H9 (cell line): ENCODE results near the gene CDC27. TPM values are rescaled to one million over a fixed set of nuclear protein-coding genes. Genes with fewer than 3 reads are reported as not detected.

Experiments
- DNase-seq: peaks from one replicate; pipeline ENCODE4 v3.0.0-alpha.2; 2017
- H2AFZ ChIP-seq: one replicate; pipeline ENCODE4 v1.6.1; 2013; ENCODE audit warnings: mild to moderate bottlenecking, low read length, control low read depth, moderate library complexity
- H2AK5ac ChIP-seq: 2 replicates; pipeline ENCODE4 v1.6.1; 2013; ENCODE audit warnings: low read length, control low read depth, mixed read lengths; ENCODE audit not compliant: insufficient read length
- H2BK120ac ChIP-seq: one replicate; pipeline ENCODE4 v1.6.1; 2013; ENCODE audit warnings: low read depth, mild to moderate bottlenecking, low read length, control low read depth, inconsistent platforms; ENCODE audit not compliant: poor library complexity, severe bottlenecking
- H2BK12ac ChIP-seq: 2 replicates; pipeline ENCODE4 v1.6.1; 2013; ENCODE audit warnings: low read length, control low read depth, mixed read lengths, low read depth; ENCODE audit not compliant: insufficient read length
- H2BK15ac ChIP-seq: 2 replicates; pipeline ENCODE4 v1.6.1; 2013; ENCODE audit warnings: low read depth, low read length, control low read depth
- H2BK20ac ChIP-seq: one replicate; pipeline ENCODE4 v1.6.1; 2013; ENCODE audit warnings: low read depth, mild to moderate bottlenecking, low read length, control low read depth, inconsistent platforms; ENCODE audit not compliant: poor library complexity, severe bottlenecking
- H2BK5ac ChIP-seq: 2 replicates; pipeline ENCODE4 v1.6.1; 2013; ENCODE audit warnings: low read length, control low read depth, mixed read lengths; ENCODE audit not compliant: insufficient read length
- H3K14ac ChIP-seq: 2 replicates; pipeline ENCODE4 v1.6.1; 2013; ENCODE audit warnings: low read length, control low read depth; ENCODE audit not compliant: insufficient read depth
- H3K18ac ChIP-seq: 2 replicates; pipeline ENCODE4 v1.6.1; 2013; ENCODE audit warnings: low read depth, mild to moderate bottlenecking, mixed read lengths, low read length, control low read depth; ENCODE audit not compliant: insufficient read length
- H3K23ac ChIP-seq: 2 replicates; pipeline ENCODE4 v1.6.1; 2013; ENCODE audit warnings: low read length, control low read depth, mixed read lengths, low read depth; ENCODE audit not compliant: insufficient read length
- H3K23me2 ChIP-seq: 2 replicates; pipeline ENCODE4 v1.6.1; 2013; ENCODE audit warnings: low read depth, mild to moderate bottlenecking, mixed read lengths, low read length, control low read depth; ENCODE audit not compliant: insufficient read length, poor library complexity, severe bottlenecking
- H3K27ac ChIP-seq: 2 replicates; pipeline ENCODE4 v1.5.1; 2013; ENCODE audit warnings: low read length, control low read depth, mixed read lengths, low read depth; ENCODE audit not compliant: insufficient read length
- H3K27me3 ChIP-seq: 2 replicates; pipeline ENCODE4 v1.6.1; 2013; ENCODE audit warnings: low read length, control low read depth, inconsistent platforms; ENCODE audit not compliant: insufficient read depth
- H3K4ac ChIP-seq: 2 replicates; pipeline ENCODE4 v1.6.1; 2013; ENCODE audit warnings: low read depth, mild to moderate bottlenecking, control low read depth, inconsistent platforms, low read length, moderate library complexity
- H3K4me1 ChIP-seq: 2 replicates; pipeline ENCODE4 v1.6.1; 2013; ENCODE audit warnings: low read length, control low read depth, inconsistent platforms; ENCODE audit not compliant: insufficient read depth
- H3K4me2 ChIP-seq: 2 replicates; pipeline ENCODE4 v1.6.1; 2013; ENCODE audit warnings: low read length, control low read depth, mixed read lengths; ENCODE audit not compliant: insufficient read length, insufficient read depth
- H3K56ac ChIP-seq: 2 replicates; pipeline ENCODE4 v1.6.1; 2013; ENCODE audit warnings: low read depth, mild to moderate bottlenecking, mixed read lengths, low read length, control low read depth; ENCODE audit not compliant: insufficient read length
- H3K79me1 ChIP-seq: 2 replicates; pipeline ENCODE4 v1.6.1; 2013; ENCODE audit warnings: low read depth, mild to moderate bottlenecking, moderate library complexity, low read length, control low read depth, inconsistent platforms; ENCODE audit not compliant: insufficient read depth, poor library complexity, severe bottlenecking
- H3K79me2 ChIP-seq: 2 replicates; pipeline ENCODE4 v1.6.1; 2013; ENCODE audit warnings: low read length, control low read depth, inconsistent platforms; ENCODE audit not compliant: insufficient read depth
- H3K9ac ChIP-seq: 2 replicates; pipeline ENCODE4 v1.6.1; 2013; ENCODE audit warnings: low read length, control low read depth, mixed read lengths; ENCODE audit not compliant: insufficient read length; ENCODE audit errors: extremely low read depth
- H3K9me3 ChIP-seq: one replicate; pipeline ENCODE4 v1.6.1; 2013; ENCODE audit warnings: low read depth, low read length, inconsistent platforms; ENCODE audit not compliant: control insufficient read depth
- H3T11ph ChIP-seq: one replicate; pipeline ENCODE4 v1.6.1; 2013; ENCODE audit warnings: mild to moderate bottlenecking, low read length, control low read depth, inconsistent platforms
- H4K20me1 ChIP-seq: one replicate; pipeline ENCODE4 v1.6.1; 2013; ENCODE audit not compliant: control insufficient read depth, insufficient read length, insufficient read depth
- H4K5ac ChIP-seq: 2 replicates; pipeline ENCODE4 v1.6.1; 2013; ENCODE audit warnings: low read depth, mild to moderate bottlenecking, mixed read lengths, low read length, control low read depth; ENCODE audit not compliant: insufficient read length
- H4K8ac ChIP-seq: replicated peaks from 2 replicates; pipeline ENCODE4 v1.6.1; 2013; ENCODE audit warnings: low read length, control low read depth, mixed read lengths, low read depth; ENCODE audit not compliant: insufficient read length
- H4K91ac ChIP-seq: 2 replicates; pipeline ENCODE4 v1.6.1; 2013; ENCODE audit warnings: low read depth, mild to moderate bottlenecking, moderate library complexity, mixed read lengths, low read length, control low read depth; ENCODE audit not compliant: insufficient read length
- H3K27ac Mint-ChIP-seq, 3 experiments: 2 replicates in 2 of 3; 3 replicates in 1 of 3; pipeline ENCODE4 v1.8.0; 2020 to 2021; ENCODE audit warnings: mixed read lengths in 3 of 3, mild to moderate bottlenecking in 1 of 3, moderate library complexity in 1 of 3
- H3K27me3 Mint-ChIP-seq: 2 replicates; pipeline ENCODE4 v1.8.0; 2021; ENCODE audit warnings: low read depth, mild to moderate bottlenecking, moderate library complexity, mixed read lengths
- H3K36me3 Mint-ChIP-seq, 3 experiments: 2 replicates in 2 of 3; 3 replicates in 1 of 3; pipeline ENCODE4 v1.8.0; 2020 to 2021; ENCODE audit warnings: low read depth in 3 of 3, mixed read lengths in 3 of 3; ENCODE audit not compliant: insufficient read depth in 1 of 3
- H3K4me1 Mint-ChIP-seq, 2 experiments: 2 replicates each; pipeline ENCODE4 v1.8.0; 2020; ENCODE audit warnings: mixed read lengths in 2 of 2
- H3K4me3 Mint-ChIP-seq, 2 experiments: 2 replicates in 1 of 2; 3 replicates in 1 of 2; pipeline ENCODE4 v1.8.0; 2020 to 2021; ENCODE audit warnings: mild to moderate bottlenecking in 2 of 2, mixed read lengths in 2 of 2, moderate library complexity in 1 of 2
- H3K9me3 Mint-ChIP-seq, 2 experiments: 2 replicates in 1 of 2; 3 replicates in 1 of 2; pipeline ENCODE4 v1.8.0; 2020; ENCODE audit warnings: mild to moderate bottlenecking in 2 of 2, mixed read lengths in 2 of 2, moderate library complexity in 1 of 2
- CTCF ChIP-seq: fragments of 200-600 bp; sonication (generic); conservative IDR thresholded peaks from 3 replicates; pipeline ENCODE4 v1.8.0; 2021; ENCODE audit warnings: antibody characterized with exemption, mild to moderate bottlenecking
- WGBS: extraction: QIAGEN DNeasy Blood & Tissue Kit; methylation state at CpG from one replicate; pipeline ENCODE4 v1.1.7; 2013; ENCODE audit warnings: missing lambda C conversion rate, low lambda C conversion rate, mixed read lengths; ENCODE audit not compliant: insufficient read length; ENCODE audit errors: extremely low coverage; 5-methylcytosine and 5-hydroxymethylcytosine counted together
- total RNA-seq: library from RNA; stranded (reverse); gene quantifications from 2 replicates; pipeline ENCODE4 v1.2.1, GENCODE V29; 2021

Gene CDC27
- total RNA-seq, 1 experiment from 2014 or later, result 82.5 TPM

DNA sequence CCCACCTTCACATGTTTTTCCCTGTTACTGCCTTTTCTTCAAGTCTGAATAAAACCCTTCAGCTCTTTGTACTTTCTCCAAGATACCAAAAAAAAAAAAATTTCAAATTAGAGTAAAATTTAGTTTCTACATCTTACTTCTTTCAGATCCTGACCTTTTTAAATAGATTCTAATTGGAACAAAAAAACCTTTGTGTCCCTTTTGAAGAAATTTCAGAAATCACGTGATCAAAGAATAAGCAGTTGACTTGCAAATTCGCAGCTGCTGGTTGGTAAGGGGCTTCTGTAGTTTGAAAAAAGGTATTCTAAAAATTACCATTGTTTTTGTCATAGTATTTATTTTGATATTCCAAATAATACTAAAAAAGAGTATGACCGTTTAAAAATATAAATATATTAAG lies 71.7 kb downstream of the CDC27 start:
- Histone ChIP-seq H3K56ac (no peak overlapping the region), H3K27me3 (no peaks in the 10 kb centered on the region; the same call in 1 of the 2 replicates), H2BK15ac (no peak overlapping the region), H3K23me2 (no peaks in the 10 kb centered on the region), H3K4me1 (no peaks in the 10 kb centered on the region), H4K20me1 (peaks cover 3% of the 10 kb centered on the region), H3K4me2 (no peak overlapping the region), H3K79me2 (no peaks in the 10 kb centered on the region), H2AK5ac (no peak overlapping the region), H3K18ac (no peak overlapping the region), H3K23ac (no peak overlapping the region), H2BK20ac (no peak overlapping the region), H4K8ac (no peak overlapping the region), H2BK12ac (no peak overlapping the region), H4K91ac (no peak overlapping the region), H3K4ac (no peak overlapping the region), H4K5ac (no peak overlapping the region), H3K79me1 (no peaks in the 10 kb centered on the region), H3K9ac (no peak overlapping the region), H3K9me3 (no peaks in the 10 kb centered on the region), H2BK120ac (no peak overlapping the region), H3K27ac (no peak overlapping the region), H2BK5ac (no peak overlapping the region), H2AFZ (no peak overlapping the region), H3T11ph (no peak overlapping the region), H3K14ac (no peak overlapping the region)
- Mint-ChIP-seq H3K27ac (no peak overlapping the region), H3K27me3 (no peaks in the 10 kb centered on the region), H3K4me3 (no peak overlapping the region), H3K36me3 (peaks cover 3 to 31% (median 27%) of the 10 kb centered on the region in 3 experiments; a peak in 5 of 7 replicates), H3K9me3 (no peaks in the 10 kb centered on the region), H3K4me1 (peaks cover 11 to 23% of the 10 kb centered on the region in 2 experiments)
- no peak for TF ChIP-seq CTCF
- no CpG with 5 or more reads among the region's 3 CpGs for WGBS
- no peak for DNase-seq
